ENCODE measurements around the gene UCK2. TPM values are rescaled to one million over a fixed set of nuclear protein-coding genes. Genes with fewer than 3 reads are reported as not detected.

The UCK2 gene
- total and polyA plus RNA-seq, 2 donors (not counting 1 experiment from before 2014, with no cell fraction given): 8.9 to 11.5 TPM

DNA sequence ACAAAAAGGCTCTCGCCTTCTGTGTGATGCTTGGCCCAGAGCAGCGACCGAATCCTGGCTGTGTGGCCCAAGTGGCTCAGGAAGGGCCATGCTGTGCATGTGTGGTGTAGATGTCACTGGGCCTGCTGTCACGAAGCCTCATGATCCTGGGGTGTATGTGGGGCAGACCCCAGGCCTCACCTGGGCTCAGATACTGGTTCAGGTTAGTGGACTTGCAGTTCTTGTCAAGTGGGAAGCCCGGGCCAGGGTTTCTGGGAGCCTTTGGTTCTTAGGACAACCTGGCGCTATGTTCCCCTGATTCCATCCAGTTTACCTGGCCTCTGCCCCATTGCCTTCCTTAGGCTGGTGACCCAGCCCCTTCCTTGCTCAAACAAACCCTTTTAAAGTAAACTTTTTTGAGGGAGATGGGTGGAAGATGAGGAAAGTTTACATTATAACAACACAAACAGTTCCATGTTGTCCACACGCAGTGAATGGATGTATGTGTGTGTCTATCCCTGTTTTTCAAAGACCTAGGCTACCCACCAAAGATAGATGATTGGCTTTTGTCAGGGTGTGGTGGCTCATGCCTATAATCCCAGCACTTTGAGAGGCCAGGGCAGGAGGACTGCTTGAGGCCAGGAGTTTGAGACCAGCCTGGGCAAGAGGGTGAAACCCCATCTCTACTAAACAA lies 84.3 kb downstream of the UCK2 start:
- TF ChIP-seq, protein P1, sequence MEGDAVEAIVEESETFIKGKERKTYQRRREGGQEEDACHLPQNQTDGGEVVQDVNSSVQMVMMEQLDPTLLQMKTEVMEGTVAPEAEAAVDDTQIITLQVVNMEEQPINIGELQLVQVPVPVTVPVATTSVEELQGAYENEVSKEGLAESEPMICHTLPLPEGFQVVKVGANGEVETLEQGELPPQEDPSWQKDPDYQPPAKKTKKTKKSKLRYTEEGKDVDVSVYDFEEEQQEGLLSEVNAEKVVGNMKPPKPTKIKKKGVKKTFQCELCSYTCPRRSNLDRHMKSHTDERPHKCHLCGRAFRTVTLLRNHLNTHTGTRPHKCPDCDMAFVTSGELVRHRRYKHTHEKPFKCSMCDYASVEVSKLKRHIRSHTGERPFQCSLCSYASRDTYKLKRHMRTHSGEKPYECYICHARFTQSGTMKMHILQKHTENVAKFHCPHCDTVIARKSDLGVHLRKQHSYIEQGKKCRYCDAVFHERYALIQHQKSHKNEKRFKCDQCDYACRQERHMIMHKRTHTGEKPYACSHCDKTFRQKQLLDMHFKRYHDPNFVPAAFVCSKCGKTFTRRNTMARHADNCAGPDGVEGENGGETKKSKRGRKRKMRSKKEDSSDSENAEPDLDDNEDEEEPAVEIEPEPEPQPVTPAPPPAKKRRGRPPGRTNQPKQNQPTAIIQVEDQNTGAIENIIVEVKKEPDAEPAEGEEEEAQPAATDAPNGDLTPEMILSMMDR (IDR thresholded peaks at IDR 0.05): no peak
- no peak for TF ChIP-seq EZH2 (IDR thresholded peaks at IDR 0.05; ENCODE audit: borderline replicate concordance, insufficient read depth, low read depth, low read length, poor library complexity, severe bottlenecking)
- POLR2A ChIA-PET: no interaction called here
- DNase-seq: no peak

DNA sequence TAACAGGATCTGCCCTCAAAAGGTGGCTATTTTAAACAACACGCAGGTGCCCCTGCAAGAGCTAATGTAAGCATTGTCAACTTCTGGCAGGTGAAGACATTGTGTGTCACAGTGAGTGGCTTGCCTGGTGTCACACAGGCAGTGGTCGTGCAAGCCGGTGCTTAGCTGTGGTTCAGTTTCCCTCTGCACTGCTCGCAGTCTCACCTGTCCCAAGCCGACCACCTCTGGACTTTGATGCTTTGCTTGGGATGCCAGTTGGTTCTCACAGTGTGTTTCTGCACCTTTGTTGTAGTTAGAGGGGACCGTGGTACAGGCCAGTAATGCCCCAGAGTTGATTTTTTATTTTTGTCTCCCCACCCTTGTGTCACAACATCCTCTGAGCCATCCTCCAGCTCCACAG lies 85.2 kb downstream of the UCK2 start:
- Histone ChIP-seq H3K36me3 (replicated peaks in 1 of 2; ENCODE audit: control extremely low read depth in 1 of 2, control insufficient read depth in 1 of 2, extremely low read depth in 1 of 2, insufficient read depth in 2 of 2, low read length in 1 of 2) (peaks cover 0 to 4% of the 10 kb centered on the region in 2 experiments), H3K9me3 (ENCODE audit: control extremely low read depth in 1 of 3, control insufficient read depth in 2 of 3, insufficient read depth in 1 of 3, low read length in 2 of 3) (no peaks in the 10 kb centered on the region), H3K79me2 (ENCODE audit: control insufficient read depth, insufficient read depth, low read length) (no peaks in the 10 kb centered on the region), H3K27me3 (replicated peaks in 1 of 4; ENCODE audit: control extremely low read depth in 1 of 4, control insufficient read depth in 3 of 4, insufficient read depth in 4 of 4, low read length in 3 of 4) (no peaks in the 10 kb centered on the region), H3K9ac (ENCODE audit: low read length) (no peak overlapping the region), H3K4me1 (ENCODE audit: control insufficient read depth in 2 of 2, insufficient read depth in 2 of 2, low read length in 2 of 2) (no peaks in the 10 kb centered on the region), H2AFZ (ENCODE audit: insufficient read depth, low read depth, low read length, poor library complexity, severe bottlenecking) (no peak overlapping the region), H4K20me1 (ENCODE audit: control insufficient read depth, insufficient read depth, low read length, poor library complexity, severe bottlenecking) (no peaks in the 10 kb centered on the region), H3K27ac (ENCODE audit: low read length in 2 of 2) (no peak overlapping the region), H3K4me2 (replicated peaks; ENCODE audit: low read depth, low read length, poor library complexity, severe bottlenecking) (no peak overlapping the region), H3K4me3 (ENCODE audit: control extremely low read depth in 1 of 5, extremely low read depth in 1 of 5, insufficient read depth in 1 of 5, low read depth in 2 of 5, low read length in 4 of 5) (no peak overlapping the region)
- no peaks in the 10 kb centered on the region for H3K9me3 Mint-ChIP-seq (ENCODE audit: insufficient read depth)
- H3K27me3 Mint-ChIP-seq: no peaks in the 10 kb centered on the region
- TF ChIP-seq EZH2 (IDR thresholded peaks at IDR 0.05; ENCODE audit: borderline replicate concordance, insufficient read depth, low read depth, low read length, poor library complexity, severe bottlenecking): no peak
- WGBS (ENCODE audit: insufficient coverage): 94% methylated on average over 4 of the region's 6 CpGs
- peaks cover 2% of the 10 kb centered on the region for H3K4me1 Mint-ChIP-seq
- ChIA-PET CTCF (interaction anchor here (0.7 to 10.3 kb wide), 13 partner anchors 8 to 567 kb away, joined by 3 to 187 read pairs (median 3); no protein-coding TSS in a partner anchor), POLR2A (no interaction called here)
- ATAC-seq (ENCODE audit: low read depth) (no peak), DNase-seq (no peak)
- intact Hi-C loops (cut with micrococcal nuclease): loop anchor here (5.0 to 10.0 kb wide), 2 partner anchors 88 to 215 kb away; partner anchors contain the start of genes ALDH9A1 and UCK2
- H3K27ac Mint-ChIP-seq: no peak overlapping the region
- H3K4me3 Mint-ChIP-seq: no peak overlapping the region

More for the DNA sequence above, 84.3 kb downstream of the UCK2 start:
- H3K27ac ChIP-seq (ENCODE audit: low read length in 2 of 2): no peak overlapping the region
- no peaks in the 10 kb centered on the region for H3K27me3 ChIP-seq (replicated peaks in 1 of 4; ENCODE audit: control extremely low read depth in 1 of 4, control insufficient read depth in 3 of 4, insufficient read depth in 4 of 4, low read length in 3 of 4)
- Mint-ChIP-seq H3K27ac (no peak overlapping the region), H3K9me3 (ENCODE audit: insufficient read depth) (no peaks in the 10 kb centered on the region), H3K27me3 (no peaks in the 10 kb centered on the region), H3K4me3 (no peak overlapping the region), H3K4me1 (peaks cover 2% of the 10 kb centered on the region)
- CTCF ChIA-PET: interaction anchor here (0.7 to 10.3 kb wide), 6 partner anchors 7 to 312 kb away, joined by 3 to 187 read pairs (median 4); no protein-coding TSS in a partner anchor
- no peaks in the 10 kb centered on the region for H3K4me1 ChIP-seq (ENCODE audit: control insufficient read depth in 2 of 2, insufficient read depth in 2 of 2, low read length in 2 of 2)
- WGBS (ENCODE audit: insufficient coverage): 98% methylated on average over 5 of the region's 7 CpGs
- no peaks in the 10 kb centered on the region for H4K20me1 ChIP-seq (ENCODE audit: control insufficient read depth, insufficient read depth, low read length, poor library complexity, severe bottlenecking)
- H3K79me2 ChIP-seq (ENCODE audit: control insufficient read depth, insufficient read depth, low read length): no peaks in the 10 kb centered on the region
- H3K36me3 ChIP-seq (replicated peaks in 1 of 2; ENCODE audit: control extremely low read depth in 1 of 2, control insufficient read depth in 1 of 2, extremely low read depth in 1 of 2, insufficient read depth in 2 of 2, low read length in 1 of 2): peaks cover 0 to 4% of the 10 kb centered on the region in 2 experiments
- no peak overlapping the region for H3K9ac ChIP-seq (ENCODE audit: low read length)
- no peaks in the 10 kb centered on the region for H3K9me3 ChIP-seq (ENCODE audit: control extremely low read depth in 1 of 3, control insufficient read depth in 2 of 3, insufficient read depth in 1 of 3, low read length in 2 of 3)
- H3K4me2 ChIP-seq (replicated peaks; ENCODE audit: low read depth, low read length, poor library complexity, severe bottlenecking): no peak overlapping the region
- intact Hi-C loops (cut with micrococcal nuclease): loop anchor here (5.0 to 10.0 kb wide), 2 partner anchors 87 to 214 kb away; partner anchors contain the start of genes ALDH9A1 and UCK2
- no peak overlapping the region for H3K4me3 ChIP-seq (ENCODE audit: control extremely low read depth in 1 of 5, extremely low read depth in 1 of 5, insufficient read depth in 1 of 5, low read depth in 2 of 5, low read length in 4 of 5)
- H2AFZ ChIP-seq (ENCODE audit: insufficient read depth, low read depth, low read length, poor library complexity, severe bottlenecking): no peak overlapping the region
- no peak for ATAC-seq (ENCODE audit: low read depth)

Measured in B cell (primary cell).